Measurements from ENCODE around the gene MAGEA2B.
"Not testable (repeated sequence)": the region's sequence is repeated elsewhere in the genome, so short reads cannot be mapped to it uniquely, and the experiment has no call there.

Gene MAGEA2B

DNA sequence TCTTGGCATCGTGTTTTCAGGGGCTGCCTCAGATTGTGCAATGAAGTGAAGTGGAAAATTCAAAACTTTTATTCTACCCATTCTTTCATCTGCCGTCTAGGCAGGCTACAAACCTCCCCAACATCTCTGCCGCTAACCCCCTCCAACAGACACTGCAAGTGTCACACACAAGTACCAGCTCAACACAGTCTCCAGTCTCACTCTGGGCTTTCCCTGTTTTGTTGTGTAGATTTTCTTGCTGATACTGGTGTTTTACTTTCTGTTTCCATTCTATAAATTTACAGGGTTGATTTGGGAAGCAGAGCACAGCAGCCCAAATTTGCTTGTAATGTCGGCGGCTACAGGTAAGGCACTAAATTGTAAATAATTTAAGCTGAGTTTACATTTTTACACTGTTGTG, 40.4 kb downstream of the MAGEA2B start:
- DNase-seq (ENCODE audit: low spot score): not testable (repeated sequence)

DNA sequence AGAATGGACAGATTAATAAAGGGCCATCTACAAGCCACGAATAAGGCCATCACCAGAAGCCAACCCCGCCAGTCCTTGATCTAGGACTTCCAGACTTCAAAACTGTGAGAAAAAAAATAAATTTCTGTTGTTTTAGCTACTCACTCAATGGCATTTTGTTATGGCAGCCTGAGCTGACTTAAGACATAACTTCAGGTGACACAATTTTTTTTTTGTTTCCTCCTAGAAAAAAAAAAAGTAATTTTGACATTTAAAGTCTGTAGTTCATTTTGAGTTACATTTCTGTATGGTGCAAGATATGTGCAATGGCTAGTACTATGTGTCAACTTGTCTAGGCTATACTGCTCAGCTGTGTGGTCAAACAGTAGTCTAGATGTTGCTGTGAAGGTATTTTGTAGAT, 44.5 kb downstream of the MAGEA2B start, which contains the start of gene CSAG3:
TSS of gene CSAG3 (plus strand) at position 301 of the 400 bp plus-strand sequence.
- not testable (repeated sequence) for DNase-seq (ENCODE audit: low spot score)

GRCh38 chrX:152759544-152759943, 45.1 kb downstream of the MAGEA2B start:
- DNase-seq (ENCODE audit: low spot score): not testable (repeated sequence)

DNA sequence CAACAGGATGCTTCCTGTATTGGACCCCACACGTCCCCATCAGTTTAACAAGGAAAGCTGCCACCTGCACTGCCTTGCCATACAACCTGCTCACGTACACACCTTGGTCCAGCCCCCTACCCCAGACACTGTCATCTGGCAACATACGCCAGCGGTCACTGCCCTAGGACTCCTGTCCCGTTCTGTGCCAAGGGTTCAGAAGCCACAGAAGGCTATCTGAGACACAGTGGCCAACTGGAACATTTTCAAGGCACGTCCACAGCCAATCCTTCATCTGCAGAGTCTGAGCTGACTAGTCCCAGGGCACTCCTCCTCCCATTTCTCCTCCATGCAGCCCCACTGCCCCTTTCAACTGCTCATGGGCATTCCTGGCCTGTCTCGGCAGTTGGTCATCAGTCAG, 47.2 kb downstream of the MAGEA2B start:
- DNase-seq (ENCODE audit: low spot score): not testable (repeated sequence)

DNA sequence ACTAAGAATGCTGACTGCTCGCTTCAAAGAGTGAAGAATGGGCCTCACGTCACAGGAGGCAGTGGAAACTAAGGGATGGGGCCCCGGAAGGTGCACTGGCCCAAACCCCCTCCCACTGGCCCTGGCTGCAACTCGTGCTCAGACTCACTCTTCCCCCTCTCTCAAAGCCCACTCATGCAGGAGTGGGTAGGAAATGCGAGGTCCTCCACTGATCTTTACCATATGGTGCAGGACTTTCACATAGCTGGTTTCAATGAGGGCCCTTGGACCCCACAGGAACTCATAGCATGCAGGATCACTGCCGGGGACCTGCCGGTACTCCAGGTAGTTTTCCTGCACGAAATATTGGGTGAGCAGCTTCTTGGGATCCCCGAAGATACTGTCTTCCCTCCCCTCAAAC, 52.1 kb downstream of the MAGEA2B start:
- DNase-seq (ENCODE audit: low spot score): not testable (repeated sequence)
